GM12878 (cell line): ENCODE data around the gene DAB2IP. TPM values are rescaled to one million over a fixed set of nuclear protein-coding genes. Genes with fewer than 3 reads are reported as not detected.

Source experiments
- ATAC-seq: fragments of 200-7000 bp; cut with Tn5 transposase; 3 replicates; pipeline ENCODE4 v1.9.1; 2020; ENCODE audit warnings: mild to moderate bottlenecking, moderate library complexity
- BruUV-seq: library from RNA; stranded (reverse); fragments of 400-500 nt; replicated peaks from 2 replicates; lab custom pipeline; 2021; lab: Mats Ljungman, UMichigan
- CTCF ChIA-PET: fragments of 300-600 bp; sonication (Branson Sonifier 250); formaldehyde crosslinking; extraction: SDS; loops from one replicate; lab custom pipeline; 2021; ENCODE audit warnings: inconsistent platforms; lab: Yijun Ruan, JAX
- POLR2A ChIA-PET: fragments of 350-600 bp; formaldehyde crosslinking; extraction: SDS; loops from one replicate; lab custom pipeline; 2021; ENCODE audit warnings: inconsistent platforms; lab: Charles Lee
- RAD21 ChIA-PET: fragments of 300-600 bp; sonication (Branson Sonifier 250); formaldehyde crosslinking; loops from one replicate; lab custom pipeline; 2023; ENCODE audit warnings: antibody characterized with exemption; ENCODE audit not compliant: unreplicated experiment; lab: Charles Lee
- SMC1A ChIA-PET: fragments of 300-600 bp; sonication (Branson Sonifier 250); formaldehyde crosslinking; loops from one replicate; lab custom pipeline; 2023; ENCODE audit not compliant: unreplicated experiment, uncharacterized antibody; lab: Charles Lee
- DNase-seq: peaks from one replicate; pipeline ENCODE4 v3.0.0-alpha.2; 2011; ENCODE audit warnings: low read depth, low spot score
- FAIRE-seq: peaks from 3 replicates; lab custom pipeline; 2011; peaks lifted over from hg19 to GRCh38; lab: Jason Lieb, UNC
- H2AFZ ChIP-seq: 2 replicates; pipeline ENCODE4 v1.6.0; 2011; ENCODE audit warnings: low read depth, low read length, control low read depth; ENCODE audit not compliant: control insufficient read depth
- H3K27ac ChIP-seq: 2 replicates; pipeline ENCODE4 v1.5.1; 2011; ENCODE audit warnings: control low read depth; ENCODE audit not compliant: control insufficient read depth, insufficient read depth
- H3K27me3 ChIP-seq, 2 experiments: replicated peaks in 1 of 2; 2 replicates each; pipeline versions ENCODE4 v1.6.0 to v1.6.1; 2011; ENCODE audit warnings: low read length in 1 of 2; ENCODE audit not compliant: control insufficient read depth in 2 of 2, insufficient read depth in 2 of 2
- H3K36me3 ChIP-seq, 2 experiments: 2 replicates each; pipeline ENCODE4 v1.5.1; 2011; ENCODE audit warnings: low read length in 1 of 2; ENCODE audit not compliant: control insufficient read depth in 2 of 2, insufficient read depth in 2 of 2
- H3K4me1 ChIP-seq: 2 replicates; pipeline ENCODE4 v1.6.1; 2011; ENCODE audit warnings: mild to moderate bottlenecking, low read length, moderate library complexity, mixed read lengths; ENCODE audit not compliant: control insufficient read depth, insufficient read depth
- H3K4me2 ChIP-seq: 2 replicates; pipeline ENCODE4 v1.6.0; 2011; ENCODE audit warnings: control low read depth; ENCODE audit not compliant: control insufficient read depth, insufficient read depth
- H3K4me3 ChIP-seq: fragments of 200-600 bp; sonication (generic); 2 replicates; pipeline ENCODE4 v1.5.1; 2016
- H3K79me2 ChIP-seq: 2 replicates; pipeline ENCODE4 v1.6.0; 2011; ENCODE audit warnings: low read length; ENCODE audit not compliant: control insufficient read depth, insufficient read depth
- H3K9ac ChIP-seq: 2 replicates; pipeline ENCODE4 v1.8.0; 2011; ENCODE audit warnings: low read length, control low read depth, mixed read lengths; ENCODE audit not compliant: control insufficient read depth, insufficient read depth
- H3K9me3 ChIP-seq: replicated peaks from 3 replicates; pipeline ENCODE4 v1.5.1; 2011; ENCODE audit warnings: mild to moderate bottlenecking, low read length; ENCODE audit not compliant: control insufficient read depth, insufficient read depth
- H4K20me1 ChIP-seq: 2 replicates; pipeline ENCODE4 v1.6.0; 2011; ENCODE audit not compliant: control insufficient read depth, insufficient read depth
- BACH1 ChIP-seq: fragments of 450-650 bp; IDR thresholded peaks from 2 replicates; pipeline ENCODE4 v1.6.1; 2017; ENCODE audit warnings: mild to moderate bottlenecking, borderline replicate concordance
- JUND ChIP-seq: IDR thresholded peaks from 2 replicates; pipeline ENCODE4 v1.6.1; 2012; ENCODE audit warnings: low read depth, mild to moderate bottlenecking, low read length, improper control_type of control experiment, moderate library complexity
- NR2F1 ChIP-seq: fragments of 450-650 bp; conservative IDR thresholded peaks from 2 replicates; pipeline ENCODE4 v1.6.1; 2017; ENCODE audit warnings: mild to moderate bottlenecking
- POLR2AphosphoS2 ChIP-seq: IDR thresholded peaks from 2 replicates; pipeline ENCODE4 v1.6.1; 2011; ENCODE audit warnings: low read depth, mild to moderate bottlenecking, low read length, improper control_type of control experiment, moderate library complexity
- POU2F2 ChIP-seq: IDR thresholded peaks from 3 replicates; pipeline ENCODE4 v1.6.1; 2011; ENCODE audit warnings: low read depth, mild to moderate bottlenecking, low read length, borderline replicate concordance
- SP1 ChIP-seq: IDR thresholded peaks from one replicate; pipeline ENCODE4 v1.6.1; 2011; ENCODE audit warnings: low read depth, low read length
- SRF ChIP-seq, 2 experiments: IDR thresholded peaks; 2 replicates each; pipeline ENCODE4 v1.6.1; 2011; ENCODE audit warnings: low read depth in 2 of 2, low read length in 2 of 2, mild to moderate bottlenecking in 1 of 2, moderate library complexity in 1 of 2
- ZNF384 ChIP-seq: IDR thresholded peaks from 2 replicates; pipeline ENCODE4 v1.6.1; 2012; ENCODE audit warnings: low read depth, mild to moderate bottlenecking, low read length, improper control_type of control experiment, borderline replicate concordance
- ZSCAN29 ChIP-seq: fragments of 450-650 bp; IDR thresholded peaks from 2 replicates; pipeline ENCODE4 v1.6.1; 2017; ENCODE audit warnings: mild to moderate bottlenecking, moderate library complexity
- WGBS: methylation state at CpG from one replicate; pipeline ENCODE4 v1.1.6; 2016; ENCODE audit warnings: low lambda C conversion rate; ENCODE audit not compliant: insufficient replicate concordance, insufficient coverage; ENCODE audit errors: missing lambda C conversion rate; 5-methylcytosine and 5-hydroxymethylcytosine counted together
- in situ Hi-C: fragments of 300-500 bp; cut with MboI; formaldehyde crosslinking; loops from 9 replicates; pipeline ENCODE4 v1.14.3; 2018; ENCODE audit warnings: mixed read lengths
- intact Hi-C: fragments of 100-400 bp; cut with micrococcal nuclease; formaldehyde crosslinking; loops from one replicate; pipeline ENCODE4 v1.14.2; 2022; ENCODE audit not compliant: unreplicated experiment
- polyA plus RNA-seq, 11 experiments: library from polyadenylated mRNA; depleted of rRNA in 4 of 11; unstranded in 6 of 11; stranded (reverse) in 5 of 11; fragments of >200 nt; fragmentation: Nextera tagmentation in 4 of 11; fragmentation: Illumina TruSeq in 1 of 11; extraction: Ambion mirVana in 4 of 11; extraction: Trizol in 1 of 11; gene quantifications; 1 replicate in 1 of 11; 2 replicates in 10 of 11; pipeline versions ENCODE4 v1.2.1 to v1.2.3, GENCODE V29; 2011 to 2016; ENCODE audit warnings: inconsistent platforms in 2 of 11, missing spikeins in 2 of 11, low read depth in 1 of 11
- total RNA-seq, 4 experiments: library from RNA; depleted of rRNA in 3 of 4; stranded (reverse); fragments of >200 nt in 3 of 4; fragmentation: Illumina TruSeq in 1 of 4; extraction: Trizol in 1 of 4; gene quantifications; 2 replicates each; pipeline versions ENCODE4 v1.2.1 to v1.2.3, GENCODE V29; 2013 to 2021
- TF ChIP-seq, protein P1 (sequence below): IDR thresholded peaks from 2 replicates; pipeline ENCODE4 v1.6.1; 2012; ENCODE audit warnings: improper control_type of control experiment, low read depth, low read length; ENCODE audit not compliant: insufficient replicate concordance

DAB2IP gene
- total and polyA plus RNA-seq, 10 of the 15 experiments (the other 5 are each of a cell fraction or from before 2014, with no cell fraction given): 0.03 to 0.38 (median 0.14) TPM; not detected in 6

DNA sequence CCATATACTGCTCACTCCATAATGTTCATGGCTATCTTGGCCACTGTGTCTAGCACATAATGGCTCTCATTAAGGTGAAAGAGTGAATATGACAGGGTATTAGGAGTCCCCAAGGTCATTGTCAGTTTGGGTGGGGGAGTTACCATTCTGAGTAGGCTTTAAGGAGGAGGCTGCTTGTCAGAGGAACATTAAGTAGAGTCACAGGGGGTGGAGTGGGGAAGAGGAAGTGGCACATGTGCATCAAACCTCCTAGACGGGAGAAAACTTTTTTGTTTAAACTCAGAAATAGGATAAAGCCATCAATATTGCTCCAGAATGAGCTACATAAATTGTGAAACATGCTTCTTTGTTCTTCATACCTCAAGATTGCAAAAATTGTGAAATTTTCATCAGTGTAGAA is 45.5 kb downstream of the DAB2IP start:
- intact Hi-C loops (no loop called here), in situ Hi-C loops (no loop called here)
- RAD21 ChIA-PET: no interaction called here
- H3K9ac ChIP-seq: no peak overlapping the region
- H3K27me3 ChIP-seq: peaks cover 7 to 19% of the 10 kb centered on the region in 2 experiments
- no peaks in the 10 kb centered on the region for H3K79me2 ChIP-seq
- TF ChIP-seq SRF (IDR thresholded peaks at IDR 0.05; ENCODE audit: low read depth in 2 of 2, low read length in 2 of 2) (no peak), NR2F1 (no peak), SP1 (no peak), POLR2AphosphoS2 (no peak), POU2F2 (no peak), ZNF384 (no peak), BACH1 (no peak), ZSCAN29 (no peak), JUND (no peak)
- TF ChIP-seq, protein P1, sequence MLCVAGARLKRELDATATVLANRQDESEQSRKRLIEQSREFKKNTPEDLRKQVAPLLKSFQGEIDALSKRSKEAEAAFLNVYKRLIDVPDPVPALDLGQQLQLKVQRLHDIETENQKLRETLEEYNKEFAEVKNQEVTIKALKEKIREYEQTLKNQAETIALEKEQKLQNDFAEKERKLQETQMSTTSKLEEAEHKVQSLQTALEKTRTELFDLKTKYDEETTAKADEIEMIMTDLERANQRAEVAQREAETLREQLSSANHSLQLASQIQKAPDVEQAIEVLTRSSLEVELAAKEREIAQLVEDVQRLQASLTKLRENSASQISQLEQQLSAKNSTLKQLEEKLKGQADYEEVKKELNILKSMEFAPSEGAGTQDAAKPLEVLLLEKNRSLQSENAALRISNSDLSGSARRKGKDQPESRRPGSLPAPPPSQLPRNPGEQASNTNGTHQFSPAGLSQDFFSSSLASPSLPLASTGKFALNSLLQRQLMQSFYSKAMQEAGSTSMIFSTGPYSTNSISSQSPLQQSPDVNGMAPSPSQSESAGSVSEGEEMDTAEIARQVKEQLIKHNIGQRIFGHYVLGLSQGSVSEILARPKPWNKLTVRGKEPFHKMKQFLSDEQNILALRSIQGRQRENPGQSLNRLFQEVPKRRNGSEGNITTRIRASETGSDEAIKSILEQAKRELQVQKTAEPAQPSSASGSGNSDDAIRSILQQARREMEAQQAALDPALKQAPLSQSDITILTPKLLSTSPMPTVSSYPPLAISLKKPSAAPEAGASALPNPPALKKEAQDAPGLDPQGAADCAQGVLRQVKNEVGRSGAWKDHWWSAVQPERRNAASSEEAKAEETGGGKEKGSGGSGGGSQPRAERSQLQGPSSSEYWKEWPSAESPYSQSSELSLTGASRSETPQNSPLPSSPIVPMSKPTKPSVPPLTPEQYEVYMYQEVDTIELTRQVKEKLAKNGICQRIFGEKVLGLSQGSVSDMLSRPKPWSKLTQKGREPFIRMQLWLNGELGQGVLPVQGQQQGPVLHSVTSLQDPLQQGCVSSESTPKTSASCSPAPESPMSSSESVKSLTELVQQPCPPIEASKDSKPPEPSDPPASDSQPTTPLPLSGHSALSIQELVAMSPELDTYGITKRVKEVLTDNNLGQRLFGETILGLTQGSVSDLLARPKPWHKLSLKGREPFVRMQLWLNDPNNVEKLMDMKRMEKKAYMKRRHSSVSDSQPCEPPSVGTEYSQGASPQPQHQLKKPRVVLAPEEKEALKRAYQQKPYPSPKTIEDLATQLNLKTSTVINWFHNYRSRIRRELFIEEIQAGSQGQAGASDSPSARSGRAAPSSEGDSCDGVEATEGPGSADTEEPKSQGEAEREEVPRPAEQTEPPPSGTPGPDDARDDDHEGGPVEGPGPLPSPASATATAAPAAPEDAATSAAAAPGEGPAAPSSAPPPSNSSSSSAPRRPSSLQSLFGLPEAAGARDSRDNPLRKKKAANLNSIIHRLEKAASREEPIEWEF: no peak
- ATAC-seq: no peak
- no peak overlapping the region for H2AFZ ChIP-seq
- no peaks in the 10 kb centered on the region; the same call in 1 of the 2 replicates for H4K20me1 ChIP-seq
- DNase-seq: no peak
- POLR2A ChIA-PET: no interaction called here
- no peak for FAIRE-seq
- SMC1A ChIA-PET: no interaction called here
- 0% methylated on average over 1 of the region's 1 CpG for WGBS
- no peak overlapping the region for H3K27ac ChIP-seq
- no peaks in the 10 kb centered on the region; the same call in 1 of the 2 replicates for H3K4me1 ChIP-seq
- no peak overlapping the region for H3K4me2 ChIP-seq
- H3K4me3 ChIP-seq: no peak overlapping the region
- H3K9me3 ChIP-seq: no peaks in the 10 kb centered on the region
- H3K36me3 ChIP-seq: no peaks in the 10 kb centered on the region
- CTCF ChIA-PET: interaction anchor here (0.6 to 1.4 kb wide), 5 partner anchors 13 to 1332 kb away, joined by 3 to 5 read pairs (median 3); no protein-coding TSS in a partner anchor
- BruUV-seq: no TSS peak
